IPS-15b (cell line): ENCODE results near the gene UROC1.

Source experiments
- H3K27me3 ChIP-seq: one replicate; pipeline ENCODE4 v1.6.1; 2013; ENCODE audit warnings: low read length; ENCODE audit not compliant: control insufficient read depth, insufficient read depth
- H3K36me3 ChIP-seq: one replicate; pipeline ENCODE4 v1.6.1; 2013; ENCODE audit warnings: low read length; ENCODE audit not compliant: control insufficient read depth, insufficient read depth
- H3K4me1 ChIP-seq: one replicate; pipeline ENCODE4 v1.6.1; 2013; ENCODE audit warnings: mild to moderate bottlenecking, low read length; ENCODE audit not compliant: control insufficient read depth, insufficient read depth
- H3K4me3 ChIP-seq: one replicate; pipeline ENCODE4 v1.5.1; 2013; ENCODE audit warnings: low read depth, low read length
- H3K9ac ChIP-seq: one replicate; pipeline ENCODE4 v1.6.1; 2013; ENCODE audit warnings: low read depth, mild to moderate bottlenecking, low read length
- H3K9me3 ChIP-seq: one replicate; pipeline ENCODE4 v1.6.1; 2013; ENCODE audit warnings: mild to moderate bottlenecking, low read length; ENCODE audit not compliant: control insufficient read depth, insufficient read depth

UROC1 gene

DNA sequence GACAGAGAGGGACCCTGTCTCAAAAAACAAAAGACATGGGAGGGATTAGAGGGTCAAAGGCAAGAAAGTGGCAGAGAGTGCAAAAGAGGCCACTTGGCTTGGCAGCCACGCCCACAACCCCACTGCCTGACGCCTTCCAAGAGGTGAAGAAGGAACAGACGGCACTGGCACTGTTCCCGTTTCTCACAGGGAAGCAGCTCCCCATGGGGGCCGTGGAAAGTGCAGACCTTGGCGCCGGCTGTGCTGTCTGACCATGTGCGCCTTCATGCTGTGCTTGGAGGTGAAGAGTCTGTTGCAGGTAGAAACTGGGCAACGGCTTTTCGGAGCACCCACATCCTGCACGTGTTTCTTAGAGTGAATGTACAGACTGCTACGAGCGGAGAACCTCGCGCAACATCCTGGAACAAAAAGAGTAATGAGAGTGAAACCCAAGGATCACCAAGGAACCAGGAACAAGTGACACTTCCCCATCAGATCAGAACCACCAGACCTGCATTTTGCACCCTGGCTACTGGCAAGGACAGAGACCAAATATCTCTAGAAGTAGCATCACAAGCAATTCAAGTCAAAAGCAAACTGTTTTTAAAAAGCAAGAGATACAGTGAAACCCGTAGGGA lies 51.5 kb downstream of the UROC1 start:
- Histone ChIP-seq H3K9ac (no peak overlapping the region), H3K27me3 (no peaks in the 10 kb centered on the region), H3K9me3 (no peaks in the 10 kb centered on the region), H3K4me3 (no peak overlapping the region), H3K36me3 (peaks cover 55% of the 10 kb centered on the region), H3K4me1 (no peaks in the 10 kb centered on the region)

DNA sequence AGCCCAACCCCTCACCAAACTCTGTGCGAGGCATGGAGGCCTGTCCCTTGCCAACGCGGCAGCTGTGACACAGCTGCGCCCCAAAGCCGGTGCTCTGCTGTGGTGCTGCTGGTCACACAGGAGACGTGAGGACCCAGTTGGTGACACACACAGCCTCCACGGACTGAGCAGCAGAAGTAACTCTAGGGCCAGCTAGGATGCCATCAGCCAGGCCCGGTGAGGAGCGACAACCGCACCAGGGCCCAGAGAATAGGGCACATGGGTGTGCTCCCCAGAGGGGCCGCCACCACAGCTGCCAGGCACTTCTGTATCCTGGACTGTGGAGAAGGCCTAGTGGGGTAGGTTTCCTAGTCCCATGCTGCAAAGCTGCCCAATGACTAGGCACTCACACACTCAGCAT lies 52.6 kb downstream of the UROC1 start:
- H3K4me3 ChIP-seq = no peak overlapping the region
- no peaks in the 10 kb centered on the region for H3K27me3 ChIP-seq
- H3K4me1 ChIP-seq = no peaks in the 10 kb centered on the region
- no peak overlapping the region for H3K9ac ChIP-seq
- H3K9me3 ChIP-seq = no peaks in the 10 kb centered on the region
- H3K36me3 ChIP-seq = peaks cover 55% of the 10 kb centered on the region

DNA sequence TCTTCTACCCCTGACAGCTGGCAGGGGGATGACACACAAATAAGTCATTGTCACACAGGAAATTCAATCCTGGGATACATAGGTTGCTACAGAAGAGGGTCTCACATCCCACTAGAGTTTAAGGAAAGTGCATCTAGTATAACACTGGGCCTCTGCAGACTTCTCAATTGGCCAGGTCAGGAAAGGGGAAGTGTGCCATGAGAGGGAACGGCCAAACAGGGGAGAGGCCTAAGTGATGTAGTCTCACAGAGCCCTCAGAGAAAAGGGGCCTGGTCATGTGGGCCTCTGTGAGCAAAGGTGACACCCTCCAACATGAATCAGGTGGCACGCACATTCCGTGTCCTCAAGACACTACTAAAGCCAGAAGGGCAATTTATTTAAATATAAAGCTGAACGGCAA lies 53.1 kb downstream of the UROC1 start:
- Histone ChIP-seq H3K36me3 (peaks cover 55% of the 10 kb centered on the region), H3K4me1 (no peaks in the 10 kb centered on the region), H3K27me3 (no peaks in the 10 kb centered on the region), H3K9me3 (no peaks in the 10 kb centered on the region), H3K9ac (no peak overlapping the region), H3K4me3 (no peak overlapping the region)

DNA sequence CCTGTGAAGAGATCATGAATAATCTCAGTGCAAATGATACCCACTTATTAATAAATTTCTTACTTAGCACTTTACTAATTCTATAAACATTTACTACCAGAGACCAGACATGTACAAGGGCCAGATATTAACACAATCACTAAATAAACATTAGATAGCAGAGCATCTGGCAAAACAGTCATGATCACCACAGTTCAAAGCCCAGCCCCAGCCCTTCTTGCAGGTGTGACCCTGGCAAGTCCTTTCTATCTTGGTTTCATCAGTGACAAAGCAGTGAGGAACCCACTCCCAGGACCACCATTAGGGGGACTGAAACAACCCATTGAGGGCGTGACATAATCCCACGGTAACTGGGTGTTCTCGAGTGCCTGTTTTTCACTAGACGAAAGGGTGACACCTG lies 53.5 kb downstream of the UROC1 start:
- Histone ChIP-seq H3K4me3 (no peak overlapping the region), H3K27me3 (no peaks in the 10 kb centered on the region), H3K4me1 (no peaks in the 10 kb centered on the region), H3K9ac (no peak overlapping the region), H3K36me3 (peaks cover 53% of the 10 kb centered on the region), H3K9me3 (no peaks in the 10 kb centered on the region)

DNA sequence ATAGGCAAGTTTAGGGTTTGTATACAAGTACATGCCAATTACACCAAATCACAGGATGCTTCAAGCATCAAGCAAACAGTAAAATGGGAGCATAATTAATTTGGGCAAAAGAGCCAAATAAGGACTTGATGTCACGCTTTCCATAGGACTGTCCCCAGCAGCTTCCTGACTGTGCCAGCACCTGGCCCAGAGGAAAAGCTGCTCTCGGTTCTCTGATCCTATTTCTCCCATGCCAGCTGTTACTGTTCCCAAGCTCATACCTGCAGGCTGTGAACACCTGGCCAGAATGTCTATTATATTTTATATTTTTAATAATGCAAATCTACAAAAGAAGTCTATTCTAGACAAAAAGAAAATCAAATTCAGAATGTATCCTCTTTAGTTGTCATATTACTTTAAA lies 54.1 kb downstream of the UROC1 start:
- Histone ChIP-seq H3K9me3 (no peaks in the 10 kb centered on the region), H3K36me3 (peaks cover 49% of the 10 kb centered on the region), H3K9ac (no peak overlapping the region), H3K27me3 (no peaks in the 10 kb centered on the region), H3K4me1 (no peaks in the 10 kb centered on the region), H3K4me3 (no peak overlapping the region)

DNA sequence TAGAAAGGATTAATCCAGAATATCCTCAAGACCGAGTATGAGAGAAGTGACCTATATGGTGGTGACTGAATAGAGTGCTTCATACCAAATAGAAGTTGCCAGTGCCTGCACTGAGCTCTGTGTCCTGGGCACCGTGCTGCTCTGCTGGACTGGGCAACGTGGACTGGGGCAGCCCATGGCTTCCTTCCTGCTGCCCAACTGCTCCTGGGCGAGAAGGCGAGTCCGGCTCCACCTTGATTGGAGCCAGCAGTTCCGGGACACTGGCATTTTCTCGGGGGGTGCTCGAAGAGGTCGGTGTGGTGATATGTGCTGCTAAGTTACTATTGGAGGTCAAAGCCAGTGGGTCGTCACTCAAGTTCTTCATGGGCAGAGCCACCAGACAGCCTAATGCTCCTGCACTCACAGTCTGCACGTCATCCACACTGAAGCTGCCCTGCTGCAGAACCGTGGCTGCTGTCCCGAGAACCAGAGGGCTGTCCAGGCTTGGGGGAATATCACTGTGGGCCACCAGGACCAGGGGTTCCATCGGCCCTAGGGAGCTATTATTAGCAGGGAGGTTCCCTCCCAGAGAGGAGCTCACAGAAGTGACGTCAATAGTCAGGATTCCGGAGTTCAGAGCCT lies 56.0 kb downstream of the UROC1 start:
- Histone ChIP-seq H3K27me3 (no peaks in the 10 kb centered on the region), H3K9me3 (no peaks in the 10 kb centered on the region), H3K4me3 (no peak overlapping the region), H3K9ac (no peak overlapping the region), H3K36me3 (peaks cover 47% of the 10 kb centered on the region), H3K4me1 (no peaks in the 10 kb centered on the region)

DNA sequence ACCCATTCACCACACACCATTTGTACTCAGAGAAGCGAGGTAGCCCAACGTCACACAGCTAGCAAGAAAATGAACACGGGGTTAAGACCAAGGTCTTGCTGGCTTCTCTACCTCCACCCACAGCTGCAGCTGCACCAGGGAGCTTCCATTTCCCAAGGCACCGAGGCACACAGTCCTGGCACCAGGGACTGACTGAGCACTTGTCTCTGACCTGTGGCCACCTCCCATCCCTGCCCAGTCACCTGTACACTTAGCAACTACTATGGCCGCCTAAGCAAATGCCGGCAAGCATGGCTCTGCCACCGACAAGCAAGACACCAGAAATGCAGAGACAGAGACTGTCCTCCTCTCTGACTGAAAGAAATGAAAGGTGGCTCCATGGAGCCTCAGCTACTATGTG lies 57.2 kb downstream of the UROC1 start:
- Histone ChIP-seq H3K9me3 (no peaks in the 10 kb centered on the region), H3K4me1 (no peaks in the 10 kb centered on the region), H3K27me3 (no peaks in the 10 kb centered on the region), H3K36me3 (peaks cover 39% of the 10 kb centered on the region), H3K9ac (no peak overlapping the region), H3K4me3 (no peak overlapping the region)

DNA sequence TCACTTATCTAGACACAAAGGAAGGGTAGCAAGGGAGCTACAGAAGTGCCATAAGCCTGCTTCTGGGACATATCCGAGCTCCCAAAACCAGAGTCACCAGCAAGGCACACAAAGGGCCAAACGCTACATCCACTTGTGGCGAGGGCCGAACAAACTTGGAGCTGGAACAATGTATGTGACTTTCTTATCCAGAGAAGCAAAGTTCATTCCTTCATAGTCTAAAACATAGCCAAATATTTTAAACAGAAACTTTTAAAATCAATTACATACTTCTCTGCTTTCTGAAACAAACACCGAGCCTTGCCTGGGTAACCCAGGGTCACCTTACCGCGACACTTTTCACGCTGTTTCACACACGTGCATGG lies 57.8 kb downstream of the UROC1 start:
- Histone ChIP-seq H3K9me3 (no peaks in the 10 kb centered on the region), H3K4me1 (no peaks in the 10 kb centered on the region), H3K27me3 (no peaks in the 10 kb centered on the region), H3K36me3 (peaks cover 33% of the 10 kb centered on the region), H3K4me3 (no peak overlapping the region), H3K9ac (no peak overlapping the region)

DNA sequence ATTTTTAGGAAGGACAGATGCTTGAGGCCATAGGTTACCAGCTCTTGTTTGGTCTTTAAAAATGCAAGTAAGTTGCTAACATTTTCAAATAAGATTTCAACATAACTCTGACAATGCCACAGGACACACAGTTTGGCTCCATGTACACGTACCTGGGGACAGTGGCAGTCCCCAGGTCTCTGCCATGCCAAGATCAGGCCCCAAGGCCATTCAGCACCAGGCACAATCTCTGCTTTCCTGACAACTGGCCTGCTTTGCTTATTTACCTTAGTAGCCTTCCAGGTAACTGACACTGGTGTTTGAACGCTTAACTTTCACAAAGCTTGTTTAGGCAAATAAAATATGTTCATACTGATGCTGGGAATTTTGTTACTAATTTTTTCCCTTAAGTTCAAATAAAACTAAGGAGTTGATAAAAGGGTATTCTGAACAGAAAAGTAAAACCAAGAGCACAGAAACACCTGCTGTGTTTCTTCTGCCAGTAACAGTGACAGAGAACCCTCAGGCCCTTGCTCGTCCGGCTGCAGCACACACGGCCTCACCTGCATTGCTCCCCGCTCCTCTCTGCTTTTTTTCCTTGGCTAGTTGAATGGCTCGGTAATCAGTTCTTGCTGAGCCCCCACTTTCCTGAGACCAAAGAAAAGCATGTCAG lies 58.3 kb downstream of the UROC1 start:
- no peaks in the 10 kb centered on the region for H3K4me1 ChIP-seq
- H3K9ac ChIP-seq = no peak overlapping the region
- no peaks in the 10 kb centered on the region for H3K27me3 ChIP-seq
- H3K36me3 ChIP-seq = peaks cover 30% of the 10 kb centered on the region
- H3K9me3 ChIP-seq = no peaks in the 10 kb centered on the region
- H3K4me3 ChIP-seq = no peak overlapping the region

DNA sequence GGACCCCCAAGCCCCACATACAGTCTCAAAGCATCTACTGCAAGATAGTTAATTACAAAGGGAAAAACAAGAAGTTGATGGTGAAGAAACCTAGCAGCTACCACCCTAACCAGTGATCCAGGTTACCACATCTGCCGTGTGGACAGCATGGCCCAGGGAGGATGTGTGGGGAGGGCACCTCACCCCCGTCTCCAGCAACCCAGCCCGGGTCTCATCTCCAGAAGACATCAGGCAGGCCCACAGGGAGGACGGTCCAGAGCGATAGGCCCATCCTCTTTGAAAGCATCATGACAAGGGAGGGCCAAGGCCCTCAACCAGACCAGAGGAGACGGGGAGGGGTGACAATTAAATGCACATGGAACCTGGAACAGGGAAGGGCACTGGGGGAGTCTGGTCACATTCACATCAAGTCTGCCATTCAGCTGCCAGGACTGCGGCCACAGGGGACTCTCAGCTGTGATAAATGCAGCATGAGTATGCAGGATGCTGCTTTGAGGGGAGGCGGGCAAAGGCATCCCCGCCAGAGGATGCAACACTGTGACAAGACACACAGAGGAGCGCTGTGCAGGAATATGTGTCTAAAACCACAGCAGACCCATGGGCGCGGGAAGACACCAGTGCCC lies 60.7 kb downstream of the UROC1 start:
- no peaks in the 10 kb centered on the region for H3K4me1 ChIP-seq

DNA sequence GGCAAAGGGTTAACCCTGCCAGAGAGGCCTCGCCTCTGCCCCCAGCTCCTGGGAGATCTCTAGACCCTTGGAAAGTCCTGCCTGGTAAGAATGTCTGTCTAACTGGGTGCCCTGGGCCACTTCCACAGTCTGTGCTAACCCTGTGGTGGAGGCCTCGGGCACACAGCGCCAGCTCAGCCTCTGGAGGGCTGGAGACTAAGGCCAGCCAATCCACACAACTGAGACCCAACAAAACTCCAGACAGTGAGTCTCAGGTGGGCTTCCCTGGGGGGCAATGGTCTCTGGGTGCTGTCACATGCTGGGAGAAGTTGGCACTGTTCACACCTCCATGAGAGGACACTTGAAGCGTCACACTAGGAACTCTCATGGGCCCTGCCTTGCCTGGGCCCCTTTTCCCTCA lies 61.4 kb downstream of the UROC1 start:
- H3K36me3 ChIP-seq = peaks cover 30% of the 10 kb centered on the region
- no peaks in the 10 kb centered on the region for H3K27me3 ChIP-seq
- no peak overlapping the region for H3K9ac ChIP-seq
- H3K9me3 ChIP-seq = no peaks in the 10 kb centered on the region
- H3K4me1 ChIP-seq = no peaks in the 10 kb centered on the region
- H3K4me3 ChIP-seq = no peak overlapping the region

More for the DNA sequence above, 60.7 kb downstream of the UROC1 start:
- no peaks in the 10 kb centered on the region for H3K27me3 ChIP-seq
- no peak overlapping the region for H3K4me3 ChIP-seq
- H3K9me3 ChIP-seq = no peaks in the 10 kb centered on the region
- peaks cover 32% of the 10 kb centered on the region for H3K36me3 ChIP-seq
- no peak overlapping the region for H3K9ac ChIP-seq
